Ureter (tissue), 1 donor: ENCODE measurements around the gene ARHGEF18. TPM values are rescaled to one million over a fixed set of nuclear protein-coding genes. Genes with fewer than 3 reads are reported as not detected.
A peak's percentile ranks its signal among the peaks of the same experiment; 100 is the strongest.

ENCODE experiments used
- DNase-seq: peaks from one replicate; pipeline ENCODE4 v3.0.0-alpha.2; 2020; ENCODE audit warnings: low spot score
- total RNA-seq: library from RNA; stranded (reverse); gene quantifications from one replicate; pipeline ENCODE4 v1.2.4, GENCODE V29; 2023
- donor health status: DM: yes; HTN: yes; CAD: no.

The ARHGEF18 gene
- total RNA-seq, 1 donor from 2014 or later = 54.2 TPM

DNA sequence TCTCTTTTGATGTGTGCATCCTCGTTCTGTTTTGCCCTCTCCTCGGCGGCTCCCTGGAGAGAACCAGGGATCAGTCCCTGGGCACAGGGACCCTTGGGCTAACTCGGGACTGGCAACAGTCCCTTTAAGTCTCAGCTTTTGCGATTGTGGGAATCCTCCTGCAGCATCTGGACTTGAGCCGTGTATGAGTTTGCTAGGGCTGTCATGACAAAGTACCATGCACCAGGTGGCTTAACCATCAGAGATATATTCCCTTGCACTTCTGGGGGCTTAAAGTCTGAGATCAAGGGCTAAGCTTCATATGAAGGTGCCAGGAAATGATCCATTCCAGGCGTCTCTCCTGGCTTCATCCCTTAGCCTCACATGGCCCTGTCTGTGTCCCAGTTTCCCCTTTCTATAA is 34.5 kb downstream of the ARHGEF18 start:
- DNase-seq = no peak

DNA sequence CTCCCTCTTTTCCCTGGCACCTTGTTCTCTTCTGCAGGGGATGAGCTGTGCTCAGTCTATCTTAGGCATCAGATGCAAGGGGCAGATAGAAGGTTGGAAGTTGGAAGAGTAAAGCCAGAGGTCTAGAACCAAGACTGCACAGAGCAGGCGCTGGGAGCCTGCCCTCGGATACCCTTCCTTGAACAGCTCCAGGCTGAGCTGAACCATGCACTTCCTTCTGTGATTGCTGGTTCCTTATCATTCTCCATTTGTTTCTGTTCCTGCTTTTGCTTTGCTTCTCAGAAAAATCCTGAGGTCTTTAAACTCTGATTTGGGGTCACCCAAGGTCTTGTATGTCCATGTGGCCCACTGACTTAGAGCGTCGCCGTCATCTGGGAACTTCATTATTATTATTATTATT is 36.3 kb downstream of the ARHGEF18 start:
- DNase-seq = no peak

DNA sequence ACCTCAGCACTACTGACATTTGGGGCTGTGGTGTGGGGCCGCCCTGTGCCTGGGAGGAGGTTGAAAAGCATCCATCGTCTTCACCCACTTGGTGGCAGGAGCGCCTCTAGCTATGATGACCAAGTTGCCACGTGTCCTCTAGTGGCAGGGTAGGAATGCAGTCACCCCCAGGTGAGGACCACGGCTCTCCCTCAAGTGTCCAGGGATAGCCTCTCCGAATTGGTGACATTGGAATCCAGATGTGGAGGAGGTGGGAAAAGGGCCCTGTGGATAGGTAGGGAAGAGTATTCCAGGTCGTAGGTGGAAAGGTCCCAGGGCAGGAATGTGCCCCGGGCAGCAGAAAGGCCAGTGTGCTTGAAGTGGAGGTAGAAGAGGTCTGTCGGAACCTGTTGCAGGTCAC is 37.6 kb downstream of the ARHGEF18 start:
- DNase-seq = no peak

DNA sequence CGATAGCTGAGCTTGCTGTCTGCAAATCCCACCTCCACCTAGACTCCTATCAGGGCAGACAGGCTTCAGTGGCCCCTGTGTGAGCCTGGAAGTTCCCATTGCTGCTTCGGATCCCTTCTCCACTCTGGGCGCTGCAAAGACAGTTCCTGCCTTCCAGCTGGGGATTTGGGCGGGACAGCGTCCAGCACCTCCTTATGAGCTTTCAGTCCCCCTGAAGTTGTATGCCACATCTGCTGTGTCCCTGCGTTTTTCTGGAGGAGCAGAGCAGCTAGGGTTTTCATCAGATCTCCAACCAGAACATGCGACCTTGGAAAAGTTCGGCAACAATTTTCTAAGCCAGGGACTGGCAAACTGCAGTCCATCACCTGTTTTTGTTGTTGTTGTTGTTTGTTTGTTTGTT is 38.0 kb downstream of the ARHGEF18 start:
- DNase-seq = no peak

DNA sequence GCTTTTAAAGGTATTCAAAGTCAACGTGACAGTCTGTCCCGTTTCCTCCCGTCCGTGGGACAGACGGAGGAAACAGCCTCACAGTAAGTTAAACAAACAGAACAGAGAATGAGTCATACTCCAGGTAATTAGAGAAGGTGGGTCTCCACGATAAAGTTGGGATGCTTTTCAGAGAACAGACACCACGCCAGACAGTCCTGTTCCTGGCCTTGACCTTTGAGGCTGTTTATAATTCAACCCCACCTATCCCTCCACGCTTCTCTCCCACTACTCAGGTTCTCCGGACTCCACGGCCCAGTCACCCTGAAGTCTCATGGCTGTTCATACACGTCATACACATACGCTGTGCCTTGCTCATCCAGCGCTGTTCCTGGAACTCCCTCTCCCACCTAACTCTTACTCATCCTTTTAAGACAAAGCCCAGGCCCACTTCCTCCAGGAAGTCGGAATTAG is 42.5 kb downstream of the ARHGEF18 start:
- no peak for DNase-seq

DNA sequence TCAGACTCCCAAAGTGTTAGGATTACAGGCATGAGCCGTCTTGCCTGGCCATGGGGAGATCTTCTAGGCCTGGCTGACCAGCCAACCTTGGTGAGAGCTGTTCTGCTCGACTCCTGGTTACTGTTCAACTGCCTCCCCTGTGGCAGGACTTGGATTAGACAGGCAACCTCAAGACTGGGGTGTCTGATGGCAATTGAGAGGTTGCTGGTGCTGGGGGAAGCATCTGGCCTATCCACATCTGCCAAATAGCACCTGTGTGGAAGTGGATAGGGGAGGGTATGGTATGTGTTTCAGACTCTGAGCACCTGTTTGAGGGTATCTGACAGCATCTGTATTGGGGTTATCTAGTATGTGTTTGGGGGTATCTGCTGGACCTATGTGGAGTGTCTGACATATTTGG is 44.7 kb downstream of the ARHGEF18 start:
- DNase-seq = no peak

DNA sequence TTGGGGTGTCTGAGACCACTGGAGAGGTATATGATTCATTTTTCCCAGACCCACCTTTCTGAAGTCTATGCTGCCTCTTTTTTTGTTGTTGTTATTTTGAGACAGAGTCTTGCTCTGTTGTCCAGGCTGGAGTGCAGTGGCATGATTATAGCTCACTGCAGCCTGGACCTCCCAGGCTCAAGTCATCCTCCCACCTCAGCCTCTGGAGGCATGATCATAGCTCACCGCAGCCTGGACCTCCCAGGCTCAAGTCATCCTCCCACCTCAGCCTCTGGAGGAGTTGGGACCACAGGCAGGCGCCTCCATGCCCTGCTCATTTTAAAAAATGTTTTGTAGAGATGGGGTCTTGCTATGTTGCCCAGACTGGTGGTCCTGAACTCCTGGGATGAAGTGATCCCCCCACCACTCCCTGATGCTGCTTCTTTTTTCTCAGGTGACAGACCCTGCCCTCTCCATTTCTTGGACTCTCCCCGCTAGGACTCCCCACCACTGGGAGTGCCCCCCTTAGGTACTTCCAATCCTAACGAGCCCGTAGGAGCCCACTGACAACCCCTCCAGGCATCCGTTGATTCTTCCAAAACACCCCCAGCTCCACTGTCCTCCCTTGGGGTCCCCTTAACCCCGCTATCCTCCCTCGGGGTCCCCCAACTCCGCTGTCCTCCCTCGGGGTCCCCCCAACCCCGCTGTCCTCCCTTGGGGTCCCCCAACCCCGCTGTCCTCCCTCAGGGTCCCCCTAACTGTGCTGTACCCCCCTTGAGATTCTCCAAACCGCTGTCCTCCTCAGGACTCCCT is 45.4 kb downstream of the ARHGEF18 start:
- no peak for DNase-seq

DNA sequence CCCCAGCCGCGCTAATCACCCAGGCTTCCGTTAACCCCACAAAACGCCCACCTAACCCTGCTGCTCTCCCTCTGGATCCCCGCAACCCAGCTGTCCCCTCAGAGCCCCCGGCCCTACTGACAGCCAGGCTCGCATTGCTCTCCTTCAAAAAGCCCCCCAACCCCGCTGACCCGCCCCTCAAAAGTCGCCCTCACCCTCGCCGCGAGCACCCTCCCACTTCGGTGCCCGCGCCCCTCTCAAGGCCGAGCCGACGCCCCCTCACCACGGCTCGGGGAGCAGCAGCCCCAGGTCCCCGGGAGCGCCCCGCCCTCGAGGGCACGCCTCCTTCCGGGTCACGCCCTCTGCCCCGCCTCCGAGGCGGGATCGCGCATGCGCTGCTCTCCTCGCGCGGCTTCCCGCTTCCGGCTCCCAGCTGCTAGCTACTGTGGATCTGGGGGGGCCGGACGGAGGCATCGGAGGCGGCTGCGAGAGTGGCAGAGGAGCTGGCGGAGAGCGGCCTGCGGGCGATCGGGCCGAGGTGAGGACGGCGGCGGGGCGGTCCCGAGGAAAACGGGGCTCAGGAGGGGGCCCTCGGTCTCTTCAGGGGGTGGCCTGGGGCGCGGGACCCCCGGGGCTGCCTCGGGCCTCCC is 46.1 kb downstream of the ARHGEF18 start:
- peak; percentile 93 for DNase-seq

DNA sequence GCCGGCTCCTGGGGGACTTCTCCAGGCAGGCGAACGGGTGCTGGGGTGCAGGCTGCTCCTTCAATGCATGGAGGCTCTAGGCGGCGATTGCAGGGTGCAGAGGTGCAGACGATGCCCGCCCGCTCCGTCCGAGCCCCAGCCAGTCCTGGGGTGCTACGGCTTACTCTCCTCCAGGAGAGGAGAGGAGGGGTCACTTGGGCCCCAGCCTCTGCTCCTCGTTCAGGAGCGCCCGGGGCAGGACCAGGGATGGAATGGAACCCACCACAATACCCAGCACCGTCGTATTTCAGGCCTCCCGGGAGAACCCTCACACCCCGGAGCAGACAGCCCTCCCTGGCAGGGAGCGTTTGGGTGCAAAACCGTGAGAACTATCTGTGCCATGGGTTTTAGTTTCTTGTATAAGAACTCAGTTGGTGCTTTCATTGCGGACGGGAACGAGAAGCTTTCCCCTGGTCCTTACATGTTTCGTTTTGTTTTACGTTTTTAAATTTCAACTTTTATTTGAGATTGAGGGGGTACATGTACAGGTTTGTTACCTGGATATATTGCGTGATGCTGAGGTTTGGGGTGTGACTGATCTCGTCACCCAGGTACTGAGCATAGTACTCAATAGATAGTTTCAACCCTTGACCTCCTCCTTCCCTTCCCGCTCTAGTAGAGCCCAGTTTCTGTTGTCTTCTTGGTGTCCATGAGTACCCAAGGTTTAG is 46.8 kb downstream of the ARHGEF18 start:
- no peak for DNase-seq

DNA sequence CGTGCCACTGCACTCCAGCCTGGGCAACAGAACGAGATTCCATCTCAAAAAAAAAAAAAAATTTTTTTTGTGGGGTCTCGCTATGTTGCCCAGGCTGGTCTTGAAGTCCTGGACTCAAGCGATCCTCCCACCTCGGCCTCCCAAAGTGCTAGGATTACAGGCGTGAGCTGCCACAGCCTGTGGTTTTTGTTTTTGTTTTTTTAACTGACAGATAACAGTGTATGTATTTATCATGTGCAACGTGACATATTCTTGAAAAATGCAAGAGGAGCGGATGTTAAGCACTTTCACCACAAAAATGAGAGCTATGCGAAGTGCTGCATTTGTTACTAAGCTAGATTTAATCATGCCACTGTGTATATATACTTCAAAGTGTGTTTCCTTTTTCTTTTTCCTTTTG is 49.0 kb downstream of the ARHGEF18 start:
- no peak for DNase-seq

Other genes with a start within 250 kb of the ARHGEF18 start
- 78.9 TPM for gene INSR, start 54.5 kb upstream of the ARHGEF18 start, total RNA-seq
- gene PEX11G, start 140.1 kb downstream of the ARHGEF18 start, total RNA-seq = 7.8 TPM
- gene ZNF358, start 167.2 kb downstream of the ARHGEF18 start, total RNA-seq = 34.3 TPM
- gene MCOLN1, start 173.7 kb downstream of the ARHGEF18 start, total RNA-seq = 20.0 TPM
- 79.5 TPM for gene PNPLA6, start 186.8 kb downstream of the ARHGEF18 start, total RNA-seq
- gene CAMSAP3, start 246.9 kb downstream of the ARHGEF18 start, total RNA-seq = 29.3 TPM